HG03139 (cell line): ENCODE results near the gene OSMR.
"Not testable (repeated sequence)": the region's sequence is repeated elsewhere in the genome, so short reads cannot be mapped to it uniquely, and the experiment has no call there.

Source experiments
- ATAC-seq: cut with Tn5 transposase; IDR thresholded peaks from one replicate; pipeline ENCODE4 v1.9.1; 2021; ENCODE audit not compliant: unreplicated experiment

The OSMR gene

DNA sequence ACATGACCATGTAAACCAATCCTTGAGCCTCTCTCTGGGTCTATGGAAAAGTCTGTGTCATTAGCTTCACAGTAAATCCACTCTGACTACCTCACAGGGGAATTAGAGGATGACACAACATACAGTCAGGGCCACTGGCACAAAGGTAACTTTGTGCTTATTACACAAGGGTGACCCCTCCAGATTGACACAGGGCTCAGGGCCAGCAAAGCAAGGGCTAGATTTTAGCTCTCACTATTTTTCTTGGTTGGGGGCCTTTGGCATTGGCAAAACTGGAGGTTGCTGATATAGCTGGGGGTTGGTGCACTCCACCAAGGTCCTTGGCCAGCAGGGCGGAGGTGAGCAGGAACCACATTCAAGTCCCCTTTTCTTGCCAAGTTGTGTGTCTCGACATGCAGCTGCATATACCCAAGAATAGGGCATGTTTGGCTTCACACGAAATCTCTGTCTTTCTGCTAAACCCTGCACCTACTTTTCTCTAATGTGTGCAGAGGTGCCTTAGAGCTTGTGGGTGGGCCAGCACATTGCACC, 15.2 kb upstream of the OSMR start:
- ATAC-seq = no peak

DNA sequence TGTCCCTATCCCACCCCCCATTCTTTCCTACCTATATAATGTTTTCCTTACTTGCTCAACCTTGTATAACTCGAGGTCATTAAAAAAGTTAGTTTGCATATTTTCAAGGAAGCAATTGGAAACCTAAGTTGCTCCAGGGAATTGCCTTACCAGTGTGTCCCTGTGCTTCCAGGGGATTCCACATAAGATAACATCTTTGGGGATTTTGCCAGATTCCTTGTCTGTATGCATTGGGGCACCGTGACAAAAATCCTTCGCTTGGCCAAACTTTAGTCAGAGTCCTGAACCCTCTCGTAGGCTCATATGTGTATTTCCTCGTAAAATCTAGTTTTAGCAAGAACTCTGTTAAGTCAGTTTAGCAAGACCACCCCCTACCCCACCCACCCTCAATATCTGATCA, 14.7 kb upstream of the OSMR start:
- no peak for ATAC-seq

DNA sequence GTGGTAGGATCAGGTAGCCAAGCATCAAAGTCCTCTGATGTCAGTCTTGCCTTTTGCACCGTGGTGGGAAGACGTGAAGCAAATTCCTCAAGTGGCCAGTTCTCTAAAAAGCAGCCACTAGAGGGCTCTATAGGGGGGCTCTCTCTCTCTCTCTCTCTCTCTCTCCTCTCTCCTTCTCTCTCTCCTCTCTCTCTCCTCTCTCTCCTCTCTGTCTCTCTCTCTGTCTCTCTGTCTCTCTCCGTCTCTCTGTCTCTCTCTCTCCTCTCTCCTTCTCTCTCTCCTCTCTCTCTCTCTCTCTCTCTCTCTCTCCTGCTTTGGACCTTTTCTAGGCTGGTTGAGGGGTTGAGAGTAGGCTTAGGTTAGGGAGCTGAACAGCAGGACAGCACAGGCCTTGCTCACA, 13.9 kb upstream of the OSMR start:
- ATAC-seq = no peak

DNA sequence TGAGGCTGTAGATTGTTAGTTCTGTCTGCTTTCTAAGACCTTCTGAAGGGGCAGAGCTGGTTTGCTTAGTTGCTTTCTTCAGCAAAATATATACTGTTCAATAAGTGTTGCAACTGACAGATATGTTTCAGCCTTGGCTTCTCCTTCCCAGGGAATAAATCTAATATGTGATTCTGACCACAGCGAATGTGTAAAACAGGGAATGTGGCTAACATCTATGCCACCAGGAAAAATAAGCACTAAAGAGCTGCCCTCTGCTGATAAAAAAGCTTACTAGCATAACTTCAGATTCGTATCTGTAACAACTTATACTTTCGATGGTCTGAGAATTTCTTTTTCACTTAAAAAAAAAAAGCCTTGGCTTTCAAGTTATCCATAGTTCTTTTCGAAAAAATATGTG, 13.0 kb upstream of the OSMR start:
- no peak for ATAC-seq

DNA sequence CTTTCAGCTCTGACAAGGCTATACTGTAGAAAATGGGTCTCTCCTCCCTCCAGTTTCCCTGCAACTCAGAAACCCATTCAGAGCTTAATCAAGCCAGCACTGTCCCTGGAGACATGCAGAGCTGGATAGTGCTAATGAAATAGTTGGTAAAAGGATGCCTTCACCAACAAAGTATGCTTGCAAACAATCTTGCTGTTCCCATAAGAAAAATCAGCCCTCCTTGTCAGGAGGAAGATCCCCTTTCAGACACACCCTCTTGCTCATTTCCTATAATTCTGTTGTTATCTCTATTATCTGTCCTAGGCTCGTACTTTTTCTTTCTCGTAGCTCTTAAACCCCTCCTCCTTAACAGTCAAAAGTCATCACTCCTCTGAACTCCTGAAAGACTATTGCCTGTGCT, 9.9 kb upstream of the OSMR start:
- no peak for ATAC-seq

DNA sequence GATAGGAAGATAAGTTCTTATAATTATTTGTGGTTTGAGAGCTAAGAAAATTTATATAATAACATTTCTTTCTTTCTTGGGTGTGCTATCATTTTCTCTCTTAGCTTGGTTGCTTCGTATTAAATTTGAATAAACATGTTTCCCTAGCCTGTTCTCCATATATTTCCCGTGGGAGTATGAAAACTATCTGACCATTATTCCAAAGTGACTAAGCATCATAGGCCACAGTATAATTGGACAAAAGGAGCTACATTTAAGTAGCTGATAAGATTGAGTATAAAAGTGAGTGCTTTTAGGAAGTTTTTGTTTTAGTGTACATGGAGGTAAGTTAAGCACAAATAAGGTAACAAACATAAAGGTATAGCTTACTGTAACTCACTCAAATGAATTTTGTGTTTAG, 8.4 kb upstream of the OSMR start:
- no peak for ATAC-seq

DNA sequence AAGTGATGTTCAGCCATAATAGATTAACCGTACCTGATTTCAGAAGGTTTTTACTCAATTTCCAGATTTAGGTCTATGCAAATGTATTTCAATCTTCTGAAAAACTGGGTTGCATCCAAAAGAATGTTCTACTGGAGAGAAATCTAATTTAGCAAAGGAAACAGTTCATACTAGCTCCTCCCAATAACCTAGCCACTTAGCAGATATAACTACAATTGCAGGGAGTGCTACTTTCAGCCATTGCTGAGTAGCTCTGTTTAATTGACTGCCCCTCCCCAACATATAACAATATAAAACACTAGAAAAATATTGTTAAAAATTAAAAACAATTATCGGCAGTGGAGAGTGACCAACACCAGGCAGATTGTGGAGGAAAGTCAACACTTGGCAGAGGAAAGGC, 7.9 kb upstream of the OSMR start:
- no peak for ATAC-seq

DNA sequence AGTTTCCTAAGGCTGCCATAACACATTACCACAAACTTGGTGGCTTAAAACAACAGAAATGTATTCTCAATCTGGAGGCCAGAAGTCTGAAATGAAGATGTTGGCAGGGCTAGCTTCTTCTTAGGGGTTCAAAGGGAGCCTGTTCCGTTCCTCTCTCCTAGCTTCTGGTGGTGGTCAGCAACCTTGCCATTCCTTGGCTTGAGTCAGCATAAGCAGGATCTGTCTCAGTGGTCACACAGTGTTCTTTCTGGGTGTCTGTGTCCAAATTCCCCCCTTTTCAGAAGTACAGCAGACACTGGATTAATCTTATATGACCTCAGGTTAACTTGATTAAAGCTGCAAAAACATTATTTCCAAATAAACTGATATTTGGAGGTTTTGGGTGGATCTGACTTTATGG, 2.1 kb upstream of the OSMR start:
- no peak for ATAC-seq

DNA sequence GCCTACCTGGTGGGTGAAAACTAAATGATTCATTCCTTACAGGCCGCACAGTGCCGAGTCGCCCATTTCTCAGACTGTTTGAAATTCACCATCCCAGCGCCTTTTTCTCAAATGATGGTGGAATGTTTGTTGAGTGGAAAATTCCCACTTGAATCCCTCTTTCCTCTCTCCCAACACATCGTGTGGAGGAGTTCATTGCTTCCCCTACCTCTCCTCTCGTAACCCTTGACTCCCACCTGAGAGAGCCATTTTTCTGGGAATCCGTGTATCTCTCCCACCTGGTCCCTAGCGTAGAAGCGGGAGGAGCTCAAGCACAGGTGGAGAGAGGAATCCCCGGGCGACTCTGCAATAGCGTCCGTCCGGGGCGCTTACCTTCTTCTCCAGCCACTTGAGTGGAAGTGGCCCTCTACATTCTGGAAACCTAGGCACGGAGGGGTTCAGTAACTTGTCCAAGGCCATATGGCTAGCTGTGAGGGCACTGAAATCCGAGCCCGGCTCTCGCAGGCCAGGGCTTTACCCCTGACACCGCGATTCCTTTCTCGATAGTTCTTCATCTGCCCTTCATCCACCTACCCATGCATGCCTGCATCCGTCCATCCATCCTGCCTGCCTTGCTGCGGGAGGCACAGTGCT, 683 bp downstream of the OSMR start:
- no peak for ATAC-seq

DNA sequence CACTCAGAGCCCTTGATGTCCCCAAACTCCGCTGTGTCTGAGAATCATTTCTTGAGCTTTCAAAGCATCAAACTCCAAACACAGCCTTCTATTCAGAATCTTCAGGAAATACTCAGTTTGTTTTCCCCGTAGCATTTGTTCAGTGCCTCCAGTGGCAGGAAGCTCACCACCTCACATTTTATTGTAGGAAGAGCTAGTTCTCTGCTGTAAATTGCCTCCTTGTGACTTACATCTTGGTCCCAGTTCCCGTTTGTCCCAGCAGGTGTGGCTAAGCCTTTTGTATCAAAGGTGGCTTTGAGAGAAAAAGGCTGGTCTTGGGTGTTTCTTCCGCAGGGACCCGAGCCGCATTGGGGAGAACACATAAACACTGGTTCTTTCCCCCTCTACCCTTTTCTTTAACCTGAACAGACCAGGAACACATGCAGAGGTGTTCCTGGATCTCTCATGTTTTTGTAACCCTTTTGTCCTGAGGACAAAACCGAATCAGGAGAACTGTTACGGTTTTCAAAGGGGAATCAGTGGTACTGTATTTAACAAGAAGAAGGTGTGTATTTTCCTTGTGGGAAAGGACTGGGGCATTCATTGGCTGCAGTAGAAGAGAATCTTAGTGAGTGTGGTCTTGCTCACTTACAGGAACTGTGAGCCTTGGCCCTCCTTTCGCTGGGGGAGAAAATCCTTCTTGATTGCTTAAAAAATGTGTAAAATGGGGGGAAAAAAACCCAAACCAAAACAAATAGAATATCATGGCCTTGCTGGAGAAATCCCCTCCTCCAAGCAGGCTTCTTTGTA, 1.9 kb downstream of the OSMR start:
- no peak for ATAC-seq

DNA sequence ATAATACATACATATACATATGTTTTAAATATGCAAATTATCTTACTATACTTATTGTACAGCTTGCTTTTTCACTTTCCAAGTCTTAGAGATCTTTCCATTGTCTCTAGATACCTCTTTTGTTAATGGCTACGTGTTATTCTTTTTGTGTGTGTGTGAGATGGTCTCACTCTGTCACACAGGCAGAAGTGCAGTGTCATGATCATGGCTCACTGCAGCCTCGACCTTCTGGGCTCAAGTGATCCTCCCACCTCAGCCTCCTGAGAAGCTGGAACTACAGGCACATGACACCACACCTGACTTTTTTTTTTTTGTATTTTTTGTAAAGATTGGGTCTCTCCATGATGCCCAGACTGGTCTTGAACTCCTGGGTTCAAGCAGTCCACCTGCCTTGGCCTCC, 2.8 kb downstream of the OSMR start:
- no peak for ATAC-seq

DNA sequence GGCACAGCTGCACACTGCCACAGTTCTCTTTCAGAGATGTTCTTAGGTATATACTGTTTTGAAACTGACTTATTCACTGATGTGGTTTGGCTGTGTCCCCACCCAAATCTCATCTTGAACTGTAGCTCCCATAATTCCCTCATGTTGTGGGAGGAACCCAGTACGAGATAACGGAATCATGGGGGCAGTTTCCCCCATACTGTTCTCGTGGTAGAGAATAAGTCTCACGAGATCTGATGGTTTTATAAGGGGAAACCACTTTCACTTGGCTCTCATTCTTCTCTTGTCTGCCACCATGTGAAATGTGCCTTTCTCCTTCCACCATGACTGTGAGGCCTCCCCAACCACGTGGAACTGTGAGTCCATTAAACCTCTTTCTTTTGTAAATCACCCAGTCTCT, 5.8 kb downstream of the OSMR start:
- ATAC-seq = not testable (repeated sequence)

DNA sequence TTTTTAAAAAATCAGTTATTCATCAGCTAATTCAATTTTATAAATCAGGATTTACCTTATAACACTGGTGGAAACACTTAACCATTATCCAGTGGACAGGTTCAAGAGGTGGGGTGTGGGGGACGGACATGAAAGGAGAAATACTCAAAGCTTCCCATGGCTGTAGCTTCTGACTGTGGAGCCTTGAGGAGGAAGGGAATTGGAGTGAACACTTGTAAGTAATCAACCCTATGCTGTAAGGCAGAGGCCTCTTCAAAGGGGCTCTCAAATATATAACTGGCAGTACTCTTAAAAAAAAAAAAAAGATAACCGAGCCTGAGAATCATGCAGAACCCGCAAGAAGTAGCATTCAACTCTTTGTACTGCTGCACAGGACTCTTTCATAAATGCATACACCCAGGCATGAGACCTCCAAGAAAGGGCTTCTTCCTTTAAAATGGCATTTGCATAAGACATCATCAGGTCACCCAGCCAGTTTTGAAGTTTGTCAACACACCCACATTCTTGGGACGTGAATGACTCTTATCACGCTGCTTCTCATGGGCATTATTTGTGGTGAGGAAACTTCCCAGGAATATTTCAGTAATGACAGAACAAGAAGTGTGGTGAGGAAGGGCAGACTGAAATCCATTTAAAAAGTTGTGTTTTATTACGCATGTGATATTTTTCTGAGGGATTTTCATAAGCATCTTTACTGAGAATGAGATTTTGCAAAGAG, 8.1 kb downstream of the OSMR start:
- no peak for ATAC-seq

DNA sequence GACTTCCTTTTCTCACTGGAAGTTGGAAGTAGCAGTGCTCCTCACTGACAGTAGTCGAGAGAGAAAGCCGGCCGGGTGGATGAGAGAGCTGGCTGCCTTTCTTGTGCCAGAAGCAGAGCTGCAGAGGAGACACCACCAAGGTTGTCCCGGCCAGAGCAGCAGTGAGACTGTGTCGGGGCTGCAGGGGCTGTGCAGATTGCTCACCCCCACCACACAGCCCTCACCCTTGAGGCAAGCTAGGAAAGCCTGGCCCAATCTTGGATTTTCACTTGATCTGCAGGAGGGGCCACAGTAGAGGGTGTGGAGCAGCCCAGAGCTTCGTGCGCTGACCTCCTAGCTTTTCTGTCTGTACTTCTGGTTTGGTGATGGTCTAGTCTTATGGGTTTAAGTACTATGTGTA, 9.1 kb downstream of the OSMR start:
- ATAC-seq = no peak

DNA sequence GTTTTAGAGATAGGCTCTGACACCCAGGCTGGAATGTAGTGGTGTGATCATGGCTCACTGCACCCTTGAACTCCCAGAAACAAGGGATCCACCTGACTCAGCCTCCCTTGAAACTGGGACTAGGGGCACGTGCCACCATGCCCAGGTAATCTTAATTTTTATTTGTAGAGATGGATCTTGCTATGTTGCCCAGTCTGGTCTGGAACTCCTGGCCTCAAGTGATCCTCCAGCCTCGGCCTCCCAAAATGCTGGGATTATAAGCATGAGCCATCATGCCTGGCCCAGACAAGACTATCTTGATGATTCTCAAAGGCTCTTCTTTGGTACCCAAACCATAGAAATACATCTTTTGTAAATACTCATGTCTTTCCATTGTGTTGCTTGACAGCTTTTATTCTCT, 10.8 kb downstream of the OSMR start:
- ATAC-seq = no peak

DNA sequence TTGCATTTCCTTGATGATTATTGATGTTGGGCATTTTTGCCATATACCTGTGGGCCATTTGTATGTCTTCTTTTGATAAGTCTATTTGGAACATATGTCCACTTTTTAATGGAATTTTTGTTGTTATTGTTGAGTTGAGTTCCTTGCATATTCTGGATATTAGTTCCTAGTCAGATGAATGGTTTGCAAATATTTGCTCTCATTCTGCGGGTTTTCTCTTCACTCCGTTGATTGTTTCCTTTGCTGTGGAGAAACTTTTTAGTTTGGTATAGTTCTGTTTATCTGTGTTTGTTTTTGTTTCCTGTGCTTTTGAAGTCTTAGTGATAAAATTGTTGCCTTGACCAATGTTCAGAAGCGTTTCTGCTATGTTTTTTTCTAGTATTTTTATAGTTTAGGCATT, 13.0 kb downstream of the OSMR start:
- ATAC-seq = no peak

DNA sequence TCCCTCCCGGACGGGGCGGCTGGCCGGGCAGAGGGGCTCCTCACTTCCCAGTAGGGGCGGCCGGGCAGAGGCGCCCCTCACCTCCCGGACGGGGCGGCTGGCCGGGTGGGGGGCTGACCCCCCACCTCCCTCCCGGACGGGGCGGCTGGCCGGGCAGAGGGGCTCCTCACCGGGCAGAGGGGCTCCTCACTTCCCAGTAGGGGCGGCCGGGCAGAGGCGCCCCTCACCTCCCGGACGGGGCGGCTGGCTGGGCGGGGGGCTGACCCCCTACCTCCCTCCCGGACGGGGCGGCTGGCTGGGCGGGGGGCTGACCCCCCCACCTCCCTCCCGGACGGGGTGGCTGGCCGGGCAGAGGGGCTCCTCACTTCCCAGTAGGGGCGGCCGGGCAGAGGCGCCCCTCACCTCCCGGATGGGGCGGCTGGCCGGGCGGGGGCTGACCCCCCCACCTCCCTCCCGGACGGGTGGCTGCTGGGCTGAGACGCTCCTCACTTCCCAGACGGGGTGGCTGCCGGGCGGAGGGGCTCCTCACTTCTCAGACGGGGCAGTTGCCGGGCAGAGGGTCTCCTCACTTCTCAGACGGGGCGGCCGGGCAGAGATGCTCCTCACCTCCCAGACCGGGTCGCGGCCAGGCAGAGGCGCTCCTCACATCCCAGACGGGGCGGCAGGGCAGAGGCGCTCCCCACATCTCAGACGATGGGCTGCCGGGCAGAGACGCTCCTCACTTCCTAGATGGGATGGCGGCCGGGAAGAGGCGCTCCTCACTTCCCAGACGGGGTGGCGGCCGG, 16.4 kb downstream of the OSMR start:
- ATAC-seq = not testable (repeated sequence)

DNA sequence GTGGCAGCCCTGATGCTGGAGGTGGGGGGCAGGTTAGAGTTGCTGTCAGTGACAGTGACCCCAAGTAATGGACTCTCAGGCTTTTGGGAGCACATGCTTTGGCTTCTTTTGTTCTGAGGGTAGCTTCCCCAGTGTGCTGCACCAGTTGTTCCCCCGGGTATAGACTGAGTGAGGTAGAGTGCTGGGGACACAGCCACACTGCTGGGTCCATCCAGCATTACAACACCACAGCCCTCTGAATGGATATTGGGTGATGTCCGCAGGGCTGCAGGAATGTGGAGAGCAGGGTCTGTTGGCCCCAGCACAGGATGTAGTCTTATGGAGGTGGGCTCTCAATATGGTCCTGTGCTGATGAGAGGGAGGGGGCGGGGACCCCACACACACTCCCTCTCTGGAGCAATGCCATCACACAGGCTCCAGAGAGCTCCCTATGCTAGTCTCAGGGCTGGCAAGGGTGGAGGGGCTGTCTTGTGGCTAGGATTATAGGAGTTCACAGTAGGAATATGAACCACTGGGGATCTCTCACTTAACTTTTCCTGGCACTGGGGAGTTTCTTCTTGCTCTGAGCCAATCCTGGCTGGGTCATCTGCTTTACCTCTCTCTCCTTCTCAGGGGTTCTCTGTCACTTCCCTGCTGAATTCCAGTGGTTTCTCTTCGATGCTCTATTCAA, 20.7 kb downstream of the OSMR start:
- ATAC-seq = no peak

DNA sequence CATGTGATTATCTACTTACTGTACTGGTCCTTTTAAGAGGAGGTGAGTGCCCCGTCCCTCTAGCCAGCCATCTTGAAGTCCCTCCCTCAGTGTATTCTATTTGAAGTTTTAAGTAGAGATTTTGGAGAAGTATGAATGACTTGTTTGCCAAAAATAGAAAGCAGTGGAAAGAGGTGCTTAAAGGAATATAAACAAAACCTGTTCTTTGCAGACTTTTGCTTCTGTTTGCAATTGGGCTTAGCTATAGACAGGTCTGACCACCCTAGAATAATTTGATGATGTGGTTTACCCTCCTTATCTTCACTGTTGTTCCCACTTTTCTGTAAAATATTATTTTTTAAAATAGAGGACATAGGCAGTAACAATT, 21.2 kb downstream of the OSMR start:
- no peak for ATAC-seq

DNA sequence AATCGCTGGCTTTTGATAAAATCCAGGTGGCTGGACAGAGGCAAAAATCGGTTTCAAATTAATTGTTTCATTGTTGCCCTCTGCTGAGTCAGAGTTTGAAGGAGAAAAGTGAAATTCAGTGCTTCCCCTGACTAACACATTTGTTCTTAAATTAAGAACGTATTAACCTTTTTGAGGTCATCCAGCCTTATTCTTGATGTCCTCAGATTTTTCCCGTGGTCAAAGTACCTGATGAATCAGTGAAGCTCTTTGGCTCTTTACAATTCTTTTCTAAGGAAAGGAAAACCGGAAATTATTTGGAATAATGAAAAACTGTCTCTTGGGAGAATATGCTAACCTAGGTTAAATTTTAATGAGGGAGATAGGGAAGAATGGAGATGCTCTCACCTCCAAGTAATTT, 21.6 kb downstream of the OSMR start:
- ATAC-seq = no peak

DNA sequence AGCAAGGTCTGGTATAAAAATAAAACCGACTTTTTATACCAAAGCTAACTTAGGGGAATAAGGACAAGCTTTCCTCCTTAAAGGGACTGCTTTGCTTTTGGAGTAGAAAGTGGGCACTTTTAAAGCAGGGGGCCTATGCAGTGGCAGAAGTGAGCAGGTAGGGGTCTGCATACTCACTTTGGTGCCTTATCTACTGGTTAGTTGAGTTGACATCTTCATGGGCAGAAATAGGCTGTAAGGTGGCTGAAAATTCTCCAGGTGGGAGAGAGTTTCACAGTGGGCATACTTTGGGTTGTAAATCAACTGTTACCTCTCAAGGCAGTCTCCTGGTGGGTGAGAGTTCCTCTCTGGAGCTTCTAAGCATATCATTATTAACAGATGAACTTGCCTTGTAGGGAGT, 24.8 kb downstream of the OSMR start:
- no peak for ATAC-seq
